HepG2 (cell line): ENCODE data around the gene CHCHD1. TPM values are rescaled to one million over a fixed set of nuclear protein-coding genes. Genes with fewer than 3 reads are reported as not detected.

ENCODE experiments used
- ATAC-seq: fragments of 200-7000 bp; cut with Tn5 transposase; 3 replicates; pipeline ENCODE4 v1.9.1; 2020; ENCODE audit warnings: mild to moderate bottlenecking, moderate library complexity
- BruUV-seq: library from RNA; stranded (reverse); fragments of 400-500 nt; replicated peaks from 2 replicates; lab custom pipeline; 2021; lab: Mats Ljungman, UMichigan
- CTCF ChIA-PET: fragments of 300-600 bp; formaldehyde crosslinking; extraction: SDS; loops from one replicate; lab custom pipeline; 2021; ENCODE audit warnings: low total read pairs, inconsistent platforms, low intra/inter-chr PET ratio; lab: Yijun Ruan, JAX
- POLR2A ChIA-PET: fragments of 350-600 bp; sonication (Branson Sonifier 250); formaldehyde crosslinking; loops from one replicate; lab custom pipeline; 2020; ENCODE audit warnings: antibody characterized with exemption, inconsistent platforms; lab: Yijun Ruan, JAX
- DNase-seq: peaks from one replicate; pipeline ENCODE4 v3.0.0-alpha.2; 2015; ENCODE audit warnings: low spot score
- FAIRE-seq: peaks from 3 replicates; lab custom pipeline; 2011; peaks lifted over from hg19 to GRCh38; lab: Jason Lieb, UNC
- H2AFZ ChIP-seq: one replicate; pipeline ENCODE4 v1.6.1; 2011; ENCODE audit warnings: low read length, inconsistent platforms
- H3K27ac ChIP-seq: fragments of 300-600 bp; 3 replicates; pipeline ENCODE4 v1.8.0; 2011; ENCODE audit warnings: mixed run types, mild to moderate bottlenecking, mixed read lengths, low read length, inconsistent platforms; ENCODE audit not compliant: insufficient read depth; ENCODE audit errors: extremely low read length
- H3K27me3 ChIP-seq, 2 experiments: fragments of 200-600 bp in 1 of 2; 2 replicates in 1 of 2; 3 replicates in 1 of 2; pipeline versions ENCODE4 v1.6.0 to v1.8.0; 2011; ENCODE audit warnings: low read length in 2 of 2, mild to moderate bottlenecking in 2 of 2, moderate library complexity in 2 of 2, inconsistent platforms in 1 of 2; ENCODE audit not compliant: insufficient read depth in 2 of 2, control insufficient read depth in 1 of 2
- H3K36me3 ChIP-seq, 2 experiments: fragments of 200-600 bp in 1 of 2; replicated peaks in 1 of 2; 2 replicates in 1 of 2; 3 replicates in 1 of 2; pipeline versions ENCODE4 v1.5.1 to v1.8.0; 2011; ENCODE audit warnings: low read length in 2 of 2, inconsistent platforms in 1 of 2; ENCODE audit not compliant: insufficient read depth in 2 of 2, control insufficient read depth in 1 of 2
- H3K4me1 ChIP-seq: 2 replicates; pipeline ENCODE4 v1.5.1; 2012; ENCODE audit warnings: low read length, inconsistent platforms; ENCODE audit not compliant: insufficient read depth
- H3K4me2 ChIP-seq: 2 replicates; pipeline ENCODE4 v1.6.0; 2011; ENCODE audit warnings: low read depth, low read length, inconsistent platforms
- H3K4me3 ChIP-seq, 3 experiments: fragments of 200-600 bp in 1 of 3; sonication (generic), shearing (Covaris generic) in 1 of 3; replicated peaks in 1 of 3; 2 replicates each; pipeline ENCODE4 v1.5.1; 2011 to 2016; ENCODE audit warnings: low read length in 3 of 3, inconsistent platforms in 2 of 3, low read depth in 2 of 3, mild to moderate bottlenecking in 2 of 3, control low read depth in 1 of 3, mixed read lengths in 1 of 3; ENCODE audit not compliant: insufficient read depth in 1 of 3
- H3K79me2 ChIP-seq: one replicate; pipeline ENCODE4 v1.6.1; 2011; ENCODE audit warnings: low read length, inconsistent platforms; ENCODE audit not compliant: insufficient read depth
- H3K9ac ChIP-seq: 2 replicates; pipeline ENCODE4 v1.6.0; 2011; ENCODE audit warnings: mild to moderate bottlenecking, low read depth, low read length, inconsistent platforms; ENCODE audit not compliant: insufficient read depth
- H3K9me3 ChIP-seq: 2 replicates; pipeline ENCODE4 v1.5.1; 2012; ENCODE audit warnings: mild to moderate bottlenecking, low read length
- H4K20me1 ChIP-seq: 2 replicates; pipeline ENCODE4 v1.6.0; 2011; ENCODE audit warnings: inconsistent platforms, mild to moderate bottlenecking, low read length, moderate library complexity; ENCODE audit not compliant: insufficient read depth
- AGO2 ChIP-seq: fragments of 200-400 bp; formaldehyde crosslinking; optimal IDR thresholded peaks from 2 replicates; pipeline ENCODE3; 2017; ENCODE audit warnings: mild to moderate bottlenecking, low read depth, low read length, moderate library complexity
- POLR2G ChIP-seq: fragments of 200-400 bp; formaldehyde crosslinking; IDR thresholded peaks from 2 replicates; pipeline ENCODE4 v1.6.1; 2018; ENCODE audit warnings: mild to moderate bottlenecking, low read depth, low read length, moderate library complexity
- TEAD2 ChIP-seq: sonication (generic); formaldehyde crosslinking; IDR thresholded peaks from 2 replicates; pipeline ENCODE4 v1.9.0; 2021; ENCODE audit warnings: missing genetic modification reagents
- ZFP62 ChIP-seq: sonication (generic); formaldehyde crosslinking; IDR thresholded peaks from 2 replicates; pipeline ENCODE4 v1.4.0; 2020; ENCODE audit warnings: missing genetic modification reagents
- ZSCAN29 ChIP-seq: sonication (generic); formaldehyde crosslinking; conservative IDR thresholded peaks from 2 replicates; pipeline ENCODE4 v1.4.0; 2020; ENCODE audit warnings: mild to moderate bottlenecking, missing genetic modification reagents
- WGBS: methylation state at CpG from one replicate; pipeline ENCODE4 v1.1.6; 2017; ENCODE audit warnings: low lambda C conversion rate; 5-methylcytosine and 5-hydroxymethylcytosine counted together
- in situ Hi-C: cut with HindIII; loops from 2 replicates; pipeline ENCODE4 v1.10.0; 2017; ENCODE audit warnings: low pct_unique_long_range_greater_than_20kb; ENCODE audit not compliant: extremely low pct_ligation_motif_present
- intact Hi-C: fragments of 100-400 bp; cut with micrococcal nuclease; formaldehyde crosslinking; loops from one replicate; pipeline ENCODE4 v1.10.0; 2022; ENCODE audit not compliant: unreplicated experiment
- polyA plus RNA-seq, 8 experiments: library from polyadenylated mRNA; depleted of rRNA in 3 of 8; stranded (reverse) in 7 of 8; unstranded in 1 of 8; fragments of >200 nt; fragmentation: Illumina TruSeq in 4 of 8; extraction: Trizol in 4 of 8; gene quantifications; 2 replicates each; pipeline versions ENCODE4 v1.2.1 to v1.2.3, GENCODE V29; 2011 to 2016; ENCODE audit warnings: low read depth in 4 of 8, missing spikeins in 1 of 8, mixed read lengths in 1 of 8; ENCODE audit not compliant: insufficient read depth in 1 of 8
- total RNA-seq, 5 experiments: library from RNA; depleted of rRNA; stranded (reverse); fragments of >200 nt; fragmentation: Illumina TruSeq; extraction: Trizol; gene quantifications; 2 replicates each; pipeline ENCODE4 v1.2.3, GENCODE V29; 2016; ENCODE audit warnings: low read depth in 1 of 5
- TF ChIP-seq, protein P1 (sequence below): sonication (generic); formaldehyde crosslinking; IDR thresholded peaks from 2 replicates; pipeline ENCODE4 v1.8.1; 2022; ENCODE audit warnings: mild to moderate bottlenecking, missing genetic modification reagents
- TF ChIP-seq, protein P2 (sequence below): sonication (generic); formaldehyde crosslinking; IDR thresholded peaks from 2 replicates; pipeline ENCODE4 v1.4.0; 2020; ENCODE audit warnings: missing genetic modification reagents
- TF ChIP-seq, protein P3 (sequence below): sonication (generic); formaldehyde crosslinking; IDR thresholded peaks from 2 replicates; pipeline ENCODE4 v1.5.0; 2020; ENCODE audit warnings: mild to moderate bottlenecking, missing genetic modification reagents, borderline replicate concordance

Gene CHCHD1
- total and polyA plus RNA-seq, 2 of the 13 experiments (the other 11 are each of a cell fraction or from before 2014, with no cell fraction given) = 36.9 to 71.2 TPM

DNA sequence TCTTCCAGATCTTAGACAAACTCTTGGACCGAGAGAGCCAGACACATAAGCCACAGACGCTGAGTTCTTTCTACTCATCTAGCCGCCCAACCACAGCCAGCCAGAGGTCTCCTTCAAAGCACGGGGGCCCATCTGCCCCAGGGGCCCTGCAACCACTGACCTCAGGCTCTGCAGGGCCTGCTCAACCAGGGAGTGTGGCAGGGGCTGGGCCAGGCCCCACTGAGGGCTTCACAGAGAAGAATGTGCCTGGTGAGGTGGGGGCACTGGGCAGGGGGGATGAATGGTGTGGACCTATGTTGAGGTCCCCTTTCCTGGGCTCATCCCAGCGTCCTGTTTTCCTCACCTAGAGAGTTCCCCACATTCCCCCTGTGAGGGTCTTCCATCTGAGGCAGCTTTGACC lies 14.9 kb downstream of the CHCHD1 start:
- H3K4me1 ChIP-seq = no peaks in the 10 kb centered on the region
- TF ChIP-seq AGO2 (peak; percentile 28), ZFP62 (CRISPR knock-in tag) (no peak), TEAD2 (CRISPR knock-in tag) (no peak), ZSCAN29 (CRISPR knock-in tag) (no peak)
- TF ChIP-seq, protein P1, sequence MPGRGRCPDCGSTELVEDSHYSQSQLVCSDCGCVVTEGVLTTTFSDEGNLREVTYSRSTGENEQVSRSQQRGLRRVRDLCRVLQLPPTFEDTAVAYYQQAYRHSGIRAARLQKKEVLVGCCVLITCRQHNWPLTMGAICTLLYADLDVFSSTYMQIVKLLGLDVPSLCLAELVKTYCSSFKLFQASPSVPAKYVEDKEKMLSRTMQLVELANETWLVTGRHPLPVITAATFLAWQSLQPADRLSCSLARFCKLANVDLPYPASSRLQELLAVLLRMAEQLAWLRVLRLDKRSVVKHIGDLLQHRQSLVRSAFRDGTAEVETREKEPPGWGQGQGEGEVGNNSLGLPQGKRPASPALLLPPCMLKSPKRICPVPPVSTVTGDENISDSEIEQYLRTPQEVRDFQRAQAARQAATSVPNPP (CRISPR knock-in tag) = no peak
- H3K27me3 ChIP-seq = no peaks in the 10 kb centered on the region
- ChIA-PET CTCF (no interaction called here), POLR2A (interaction anchor here (1.0 to 1.5 kb wide), 2 partner anchors 9 to 13 kb away, joined by 3 to 4 read pairs; no protein-coding TSS in a partner anchor)
- no peak for DNase-seq
- H3K27ac ChIP-seq = no peak overlapping the region
- H4K20me1 ChIP-seq = no peaks in the 10 kb centered on the region; the same call in 1 of the 2 replicates
- H3K4me3 ChIP-seq = no peak overlapping the region
- no peak for FAIRE-seq
- no peak for ATAC-seq
- H3K9ac ChIP-seq = no peak overlapping the region
- in situ Hi-C loops = no loop called here
- H3K9me3 ChIP-seq = no peaks in the 10 kb centered on the region
- no TSS peak for BruUV-seq
- H3K79me2 ChIP-seq = no peaks in the 10 kb centered on the region
- 97% methylated on average over 4 of the region's 5 CpGs for WGBS
- no peak overlapping the region for H2AFZ ChIP-seq
- H3K36me3 ChIP-seq = peaks cover 33 to 80% of the 10 kb centered on the region in 2 experiments
- intact Hi-C loops = no loop called here
- no peak overlapping the region for H3K4me2 ChIP-seq

DNA sequence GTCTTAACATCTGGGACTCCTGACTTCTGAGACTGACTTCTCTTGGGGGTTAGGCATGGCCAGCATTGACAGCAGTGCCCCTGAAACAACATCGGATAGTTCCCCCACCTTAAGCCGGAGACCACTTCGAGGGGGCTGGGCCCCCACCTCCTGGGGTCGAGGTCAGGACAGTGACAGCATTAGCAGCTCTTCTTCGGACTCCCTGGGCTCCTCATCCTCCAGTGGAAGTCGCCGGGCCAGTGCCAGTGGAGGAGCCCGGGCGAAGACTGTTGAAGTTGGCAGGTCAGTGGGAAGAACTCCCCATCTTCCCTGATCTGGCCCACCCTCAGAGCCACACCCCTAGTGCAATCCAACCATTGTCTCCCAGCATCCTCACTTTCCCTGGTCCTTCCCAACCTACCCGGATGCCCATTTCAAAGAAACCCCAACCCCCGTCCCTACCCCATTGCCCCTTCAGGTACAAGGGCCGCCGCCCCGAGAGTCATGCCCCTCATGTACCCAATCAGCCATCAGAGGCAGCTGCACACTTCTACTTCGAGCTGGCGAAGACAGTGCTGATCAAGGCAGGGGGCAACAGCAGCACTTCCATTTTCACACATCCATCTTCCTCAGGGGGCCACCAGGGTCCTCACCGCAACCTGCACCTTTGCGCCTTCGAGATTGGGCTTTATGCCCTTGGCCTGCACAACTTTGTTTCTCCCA lies 15.6 kb downstream of the CHCHD1 start:
- no peak for FAIRE-seq
- intact Hi-C loops = no loop called here
- no peak overlapping the region for H3K27ac ChIP-seq
- BruUV-seq = no TSS peak
- H3K9me3 ChIP-seq = no peaks in the 10 kb centered on the region
- 98% methylated on average over 10 of the region's 19 CpGs for WGBS
- peaks cover 30 to 80% of the 10 kb centered on the region in 2 experiments for H3K36me3 ChIP-seq
- in situ Hi-C loops = no loop called here
- H3K4me3 ChIP-seq = no peak overlapping the region
- H3K4me2 ChIP-seq = no peak overlapping the region
- no peaks in the 10 kb centered on the region for H3K79me2 ChIP-seq
- CTCF ChIA-PET = no interaction called here
- POLR2A ChIA-PET = interaction anchor here (1.0 kb wide), 1 partner anchor 10 kb away, joined by 3 read pairs; no protein-coding TSS in a partner anchor
- H2AFZ ChIP-seq = no peak overlapping the region
- TF ChIP-seq POLR2G = peak; percentile 27; the same call in 1 of the 2 replicates
- TF ChIP-seq, protein P2, sequence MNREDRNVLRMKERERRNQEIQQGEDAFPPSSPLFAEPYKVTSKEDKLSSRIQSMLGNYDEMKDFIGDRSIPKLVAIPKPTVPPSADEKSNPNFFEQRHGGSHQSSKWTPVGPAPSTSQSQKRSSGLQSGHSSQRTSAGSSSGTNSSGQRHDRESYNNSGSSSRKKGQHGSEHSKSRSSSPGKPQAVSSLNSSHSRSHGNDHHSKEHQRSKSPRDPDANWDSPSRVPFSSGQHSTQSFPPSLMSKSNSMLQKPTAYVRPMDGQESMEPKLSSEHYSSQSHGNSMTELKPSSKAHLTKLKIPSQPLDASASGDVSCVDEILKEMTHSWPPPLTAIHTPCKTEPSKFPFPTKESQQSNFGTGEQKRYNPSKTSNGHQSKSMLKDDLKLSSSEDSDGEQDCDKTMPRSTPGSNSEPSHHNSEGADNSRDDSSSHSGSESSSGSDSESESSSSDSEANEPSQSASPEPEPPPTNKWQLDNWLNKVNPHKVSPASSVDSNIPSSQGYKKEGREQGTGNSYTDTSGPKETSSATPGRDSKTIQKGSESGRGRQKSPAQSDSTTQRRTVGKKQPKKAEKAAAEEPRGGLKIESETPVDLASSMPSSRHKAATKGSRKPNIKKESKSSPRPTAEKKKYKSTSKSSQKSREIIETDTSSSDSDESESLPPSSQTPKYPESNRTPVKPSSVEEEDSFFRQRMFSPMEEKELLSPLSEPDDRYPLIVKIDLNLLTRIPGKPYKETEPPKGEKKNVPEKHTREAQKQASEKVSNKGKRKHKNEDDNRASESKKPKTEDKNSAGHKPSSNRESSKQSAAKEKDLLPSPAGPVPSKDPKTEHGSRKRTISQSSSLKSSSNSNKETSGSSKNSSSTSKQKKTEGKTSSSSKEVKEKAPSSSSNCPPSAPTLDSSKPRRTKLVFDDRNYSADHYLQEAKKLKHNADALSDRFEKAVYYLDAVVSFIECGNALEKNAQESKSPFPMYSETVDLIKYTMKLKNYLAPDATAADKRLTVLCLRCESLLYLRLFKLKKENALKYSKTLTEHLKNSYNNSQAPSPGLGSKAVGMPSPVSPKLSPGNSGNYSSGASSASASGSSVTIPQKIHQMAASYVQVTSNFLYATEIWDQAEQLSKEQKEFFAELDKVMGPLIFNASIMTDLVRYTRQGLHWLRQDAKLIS (CRISPR knock-in tag) = no peak
- peak; percentile 63 for TF ChIP-seq AGO2
- TF ChIP-seq, protein P3, sequence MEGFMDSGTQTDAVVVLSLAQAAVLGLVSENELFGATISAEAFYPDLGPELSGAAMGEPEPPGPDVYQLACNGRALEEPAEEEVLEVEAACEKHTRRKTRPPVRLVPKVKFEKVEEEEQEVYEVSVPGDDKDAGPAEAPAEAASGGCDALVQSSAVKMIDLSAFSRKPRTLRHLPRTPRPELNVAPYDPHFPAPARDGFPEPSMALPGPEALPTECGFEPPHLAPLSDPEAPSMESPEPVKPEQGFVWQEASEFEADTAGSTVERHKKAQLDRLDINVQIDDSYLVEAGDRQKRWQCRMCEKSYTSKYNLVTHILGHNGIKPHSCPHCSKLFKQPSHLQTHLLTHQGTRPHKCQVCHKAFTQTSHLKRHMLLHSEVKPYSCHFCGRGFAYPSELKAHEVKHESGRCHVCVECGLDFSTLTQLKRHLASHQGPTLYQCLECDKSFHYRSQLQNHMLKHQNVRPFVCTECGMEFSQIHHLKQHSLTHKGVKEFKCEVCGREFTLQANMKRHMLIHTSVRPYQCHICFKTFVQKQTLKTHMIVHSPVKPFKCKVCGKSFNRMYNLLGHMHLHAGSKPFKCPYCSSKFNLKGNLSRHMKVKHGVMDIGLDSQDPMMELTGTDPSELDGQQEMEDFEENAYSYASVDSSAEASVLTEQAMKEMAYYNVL = no peak
- no peaks in the 10 kb centered on the region; the same call in 1 of the 2 replicates for H4K20me1 ChIP-seq
- no peak for ATAC-seq
- DNase-seq = no peak
- no peaks in the 10 kb centered on the region for H3K27me3 ChIP-seq
- no peaks in the 10 kb centered on the region for H3K4me1 ChIP-seq
- H3K9ac ChIP-seq = no peak overlapping the region
